Endothelial cell of umbilical vein (primary cell): ENCODE data around the gene B4GALT5. TPM values are rescaled to one million over a fixed set of nuclear protein-coding genes. Genes with fewer than 3 reads are reported as not detected.

Experiments used
- BruUV-seq: library from RNA; stranded (reverse); fragments of 400-500 nt; replicated peaks from 2 replicates; lab custom pipeline; 2021; lab: Mats Ljungman, UMichigan
- CTCF ChIA-PET: fragments of 300-600, 350-600 bp; sonication (Branson Sonifier 250); formaldehyde crosslinking; loops from one replicate; lab custom pipeline; 2021; ENCODE audit warnings: antibody characterized with exemption, inconsistent platforms; lab: Charles Lee
- POLR2A ChIA-PET: fragments of 300-600, 350-600 bp; sonication (Branson Sonifier 250); formaldehyde crosslinking; loops from one replicate; lab custom pipeline; 2021; ENCODE audit warnings: antibody characterized with exemption, inconsistent platforms; lab: Charles Lee
- DNase-seq: peaks from one replicate; pipeline ENCODE4 v3.0.0-alpha.2; 2011; ENCODE audit warnings: low read depth, low spot score
- FAIRE-seq: peaks from 2 replicates; lab custom pipeline; 2011; peaks lifted over from hg19 to GRCh38; lab: Jason Lieb, UNC
- H2AFZ ChIP-seq: 2 replicates; pipeline ENCODE4 v1.6.0; 2012; ENCODE audit warnings: low read depth, low read length, control low read depth, inconsistent platforms
- H3K27ac ChIP-seq: 2 replicates; pipeline ENCODE4 v1.5.1; 2011; ENCODE audit warnings: low read depth, mild to moderate bottlenecking, control low read depth, low read length, moderate library complexity; ENCODE audit not compliant: insufficient read depth
- H3K27me3 ChIP-seq, 2 experiments: 2 replicates each; pipeline versions ENCODE4 v1.6.0 to v1.6.1; 2011; ENCODE audit warnings: low read length in 2 of 2, mixed read lengths in 1 of 2; ENCODE audit not compliant: control insufficient read depth in 2 of 2, insufficient read depth in 2 of 2
- H3K36me3 ChIP-seq, 2 experiments: 2 replicates in 1 of 2; 3 replicates in 1 of 2; pipeline ENCODE4 v1.5.1; 2011; ENCODE audit warnings: low read length in 2 of 2, mild to moderate bottlenecking in 1 of 2, moderate library complexity in 1 of 2; ENCODE audit not compliant: control insufficient read depth in 2 of 2, insufficient read depth in 2 of 2; ENCODE audit errors: extremely low read depth in 1 of 2
- H3K4me1 ChIP-seq: 3 replicates; pipeline ENCODE4 v1.5.1; 2011; ENCODE audit warnings: mild to moderate bottlenecking, low read length; ENCODE audit not compliant: control insufficient read depth, insufficient read depth; ENCODE audit errors: extremely low read depth
- H3K4me2 ChIP-seq: 2 replicates; pipeline ENCODE4 v1.6.1; 2011; ENCODE audit warnings: low read length, control low read depth, mixed read lengths; ENCODE audit not compliant: insufficient read depth
- H3K4me3 ChIP-seq, 3 experiments: fragments of 200-600 bp in 1 of 3; sonication (generic), shearing (Covaris generic) in 1 of 3; replicated peaks in 1 of 3; 2 replicates each; pipeline ENCODE4 v1.5.1; 2011 to 2016; ENCODE audit warnings: control low read depth in 3 of 3, low read length in 3 of 3, mild to moderate bottlenecking in 2 of 3, inconsistent platforms in 1 of 3, low read depth in 1 of 3, moderate library complexity in 1 of 3; ENCODE audit not compliant: insufficient read depth in 1 of 3
- H3K79me2 ChIP-seq: 2 replicates; pipeline ENCODE4 v1.6.0; 2012; ENCODE audit warnings: low read length, inconsistent platforms; ENCODE audit not compliant: control insufficient read depth, insufficient read depth
- H3K9ac ChIP-seq: replicated peaks from 2 replicates; pipeline ENCODE3; 2011; ENCODE audit warnings: low read length, control low read depth; ENCODE audit not compliant: insufficient read depth; ENCODE audit errors: extremely low read depth
- H3K9me1 ChIP-seq: replicated peaks from 3 replicates; pipeline ENCODE4 v1.6.0; 2011; ENCODE audit warnings: mild to moderate bottlenecking, low read length; ENCODE audit not compliant: control insufficient read depth, insufficient read depth; ENCODE audit errors: extremely low read depth
- H3K9me3 ChIP-seq: replicated peaks from 2 replicates; pipeline ENCODE4 v1.5.1; 2012; ENCODE audit warnings: low read length, inconsistent platforms; ENCODE audit not compliant: control insufficient read depth, insufficient read depth
- H4K20me1 ChIP-seq: replicated peaks from 2 replicates; pipeline ENCODE3; 2011; ENCODE audit warnings: mild to moderate bottlenecking, low read length; ENCODE audit not compliant: control insufficient read depth, insufficient read depth; ENCODE audit errors: extremely low read depth
- EZH2 ChIP-seq: IDR thresholded peaks from 2 replicates; pipeline ENCODE4 v1.6.1; 2012; ENCODE audit warnings: borderline replicate concordance, low read depth, mild to moderate bottlenecking, moderate library complexity, low read length, inconsistent platforms; ENCODE audit not compliant: severe bottlenecking
- FOS ChIP-seq: IDR thresholded peaks from 2 replicates; pipeline ENCODE4 v1.6.1; 2011; ENCODE audit warnings: mild to moderate bottlenecking, low read length, moderate library complexity, borderline replicate concordance; ENCODE audit not compliant: insufficient read depth
- GATA2 ChIP-seq: IDR thresholded peaks from 2 replicates; pipeline ENCODE4 v1.7.0; 2011; ENCODE audit warnings: low read depth, mild to moderate bottlenecking, moderate library complexity, mixed read lengths, low read length; ENCODE audit not compliant: insufficient read length, insufficient read depth
- JUN ChIP-seq: IDR thresholded peaks from 2 replicates; pipeline ENCODE4 v1.6.1; 2011; ENCODE audit warnings: borderline replicate concordance, low read depth; ENCODE audit not compliant: insufficient read length, insufficient read depth
- MYC ChIP-seq: IDR thresholded peaks from one replicate; pipeline ENCODE4 v1.6.1; 2011; ENCODE audit warnings: mild to moderate bottlenecking, low read depth, low read length
- POLR2A ChIP-seq: IDR thresholded peaks from 2 replicates; pipeline ENCODE4 v1.6.1; 2012; ENCODE audit warnings: low read depth, mild to moderate bottlenecking, control low read depth, low read length
- POLR2AphosphoS5 ChIP-seq: IDR thresholded peaks from 2 replicates; pipeline ENCODE4 v1.6.1; 2012; ENCODE audit warnings: low read depth, mild to moderate bottlenecking, control low read depth, low read length, moderate library complexity; ENCODE audit not compliant: insufficient read depth
- dilution Hi-C: fragments of 300-500 bp; cut with MboI; formaldehyde crosslinking; loops from one replicate; pipeline ENCODE4 v1.15.0; 2019; ENCODE audit warnings: low sequenced_read_pairs; ENCODE audit not compliant: extremely low pct_ligation_motif_present
- intact Hi-C: fragments of 100-400 bp; cut with micrococcal nuclease; formaldehyde crosslinking; loops from one replicate; pipeline ENCODE4 v1.10.0; 2022
- polyA plus RNA-seq, 4 experiments: library from polyadenylated mRNA; depleted of rRNA in 3 of 4; stranded (reverse) in 3 of 4; unstranded in 1 of 4; fragments of >200 nt; gene quantifications; 2 replicates each; pipeline versions ENCODE4 v1.2.1 to v1.2.3, GENCODE V29; 2011 to 2012; ENCODE audit warnings: missing spikeins in 1 of 4
- total RNA-seq: library from RNA; stranded (reverse); gene quantifications from 2 replicates; pipeline ENCODE4 v1.2.3, GENCODE V29; 2021
- TF ChIP-seq, protein P1 (sequence below), 2 donors: IDR thresholded peaks; 1 replicate in 1 of 2; 2 replicates in 1 of 2; pipeline ENCODE4 v1.5.1; 2011; ENCODE audit warnings: low read length in 2 of 2, mild to moderate bottlenecking in 2 of 2, moderate library complexity in 2 of 2, control low read depth in 1 of 2, inconsistent platforms in 1 of 2, low read depth in 1 of 2; ENCODE audit not compliant: insufficient read depth in 1 of 2; ENCODE audit errors: extremely low read depth in 1 of 2
- TF ChIP-seq, protein P2 (sequence below): IDR thresholded peaks from 2 replicates; pipeline ENCODE4 v1.6.1; 2011; ENCODE audit not compliant: insufficient read depth, insufficient read length

The B4GALT5 gene
- total and polyA plus RNA-seq, 2 donors (not counting 3 experiments of a cell fraction or from before 2014, with no cell fraction given), result 54.4 to 70.1 TPM

GRCh38 chr20:49585585-49586245 is 128.0 kb downstream of the B4GALT5 start:
- H3K4me1 ChIP-seq, result peaks cover 2% of the 10 kb centered on the region
- dilution Hi-C loops, result no loop called here
- H3K27ac ChIP-seq, result no peak overlapping the region

More at GRCh38 chr20:49585585-49586245, 128.0 kb downstream of the B4GALT5 start:
- Histone ChIP-seq H3K9me3 (peaks cover 2% of the 10 kb centered on the region), H2AFZ (no peak overlapping the region), H3K9ac (no peak overlapping the region), H3K36me3 (no peaks in the 10 kb centered on the region), H3K4me3 (no peak overlapping the region), H3K27me3 (no peaks in the 10 kb centered on the region), H4K20me1 (no peaks in the 10 kb centered on the region), H3K79me2 (no peaks in the 10 kb centered on the region), H3K9me1 (no peaks in the 10 kb centered on the region), H3K4me2 (no peak overlapping the region)
- POLR2A ChIA-PET, result interaction anchor here (0.7 kb wide), 1 partner anchor 8 kb away, joined by 3 read pairs; no protein-coding TSS in a partner anchor
- intact Hi-C loops, result no loop called here
- no peak for DNase-seq
- BruUV-seq, result no TSS peak
- FAIRE-seq, result no peak
- TF ChIP-seq JUN, result no peak
- TF ChIP-seq MYC, result no peak
- TF ChIP-seq POLR2AphosphoS5, result no peak
- TF ChIP-seq POLR2A, result no peak
- TF ChIP-seq, protein P1, sequence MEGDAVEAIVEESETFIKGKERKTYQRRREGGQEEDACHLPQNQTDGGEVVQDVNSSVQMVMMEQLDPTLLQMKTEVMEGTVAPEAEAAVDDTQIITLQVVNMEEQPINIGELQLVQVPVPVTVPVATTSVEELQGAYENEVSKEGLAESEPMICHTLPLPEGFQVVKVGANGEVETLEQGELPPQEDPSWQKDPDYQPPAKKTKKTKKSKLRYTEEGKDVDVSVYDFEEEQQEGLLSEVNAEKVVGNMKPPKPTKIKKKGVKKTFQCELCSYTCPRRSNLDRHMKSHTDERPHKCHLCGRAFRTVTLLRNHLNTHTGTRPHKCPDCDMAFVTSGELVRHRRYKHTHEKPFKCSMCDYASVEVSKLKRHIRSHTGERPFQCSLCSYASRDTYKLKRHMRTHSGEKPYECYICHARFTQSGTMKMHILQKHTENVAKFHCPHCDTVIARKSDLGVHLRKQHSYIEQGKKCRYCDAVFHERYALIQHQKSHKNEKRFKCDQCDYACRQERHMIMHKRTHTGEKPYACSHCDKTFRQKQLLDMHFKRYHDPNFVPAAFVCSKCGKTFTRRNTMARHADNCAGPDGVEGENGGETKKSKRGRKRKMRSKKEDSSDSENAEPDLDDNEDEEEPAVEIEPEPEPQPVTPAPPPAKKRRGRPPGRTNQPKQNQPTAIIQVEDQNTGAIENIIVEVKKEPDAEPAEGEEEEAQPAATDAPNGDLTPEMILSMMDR (IDR thresholded peaks at IDR 0.05; ENCODE audit: extremely low read depth in 1 of 2, insufficient read depth in 1 of 2, low read depth in 1 of 2, low read length in 2 of 2), result no peak
- TF ChIP-seq EZH2, result no peak
- TF ChIP-seq, protein P2, sequence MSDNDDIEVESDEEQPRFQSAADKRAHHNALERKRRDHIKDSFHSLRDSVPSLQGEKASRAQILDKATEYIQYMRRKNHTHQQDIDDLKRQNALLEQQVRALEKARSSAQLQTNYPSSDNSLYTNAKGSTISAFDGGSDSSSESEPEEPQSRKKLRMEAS, result no peak
- no peak for TF ChIP-seq FOS
- no peak for TF ChIP-seq GATA2
- CTCF ChIA-PET, result interaction anchor here (2.2 to 2.8 kb wide), 2 partner anchors 10 to 44 kb away, joined by 5 to 13 read pairs; no protein-coding TSS in a partner anchor
